Activated T-helper 2 cell treated with anti-CD3 and anti-CD28 coated beads, Interferon-gamma antibody, Interleukin-2, Interleukin-4, amounts not matched to agents 10 μg/mL and 5 μg/mL and 100 μg/mL, durations not matched to agents 14 hours and 24 hours and 36 hours (primary cell): ENCODE results near the gene STIP1. TPM values are rescaled to one million over a fixed set of nuclear protein-coding genes. Genes with fewer than 3 reads are reported as not detected.

ENCODE experiments used
- DNase-seq: peaks from one replicate; pipeline ENCODE4 v3.0.0; 2021; ENCODE audit warnings: low spot score
- H3K27ac Mint-ChIP-seq: one replicate; pipeline ENCODE4 v1.8.0; 2021; ENCODE audit warnings: mixed read lengths
- H3K27me3 Mint-ChIP-seq: one replicate; pipeline ENCODE4 v1.8.0; 2021; ENCODE audit warnings: low read depth, mixed read lengths
- H3K36me3 Mint-ChIP-seq: one replicate; pipeline ENCODE4 v1.8.0; 2021; ENCODE audit warnings: low read depth, mixed read lengths
- H3K4me1 Mint-ChIP-seq: one replicate; pipeline ENCODE4 v1.8.0; 2021; ENCODE audit warnings: low read depth, mixed read lengths
- H3K4me3 Mint-ChIP-seq: one replicate; pipeline ENCODE4 v1.8.0; 2021; ENCODE audit warnings: low read depth, mild to moderate bottlenecking, moderate library complexity, mixed read lengths
- H3K9me3 Mint-ChIP-seq: one replicate; pipeline ENCODE4 v1.8.0; 2021; ENCODE audit warnings: mixed read lengths
- intact Hi-C: fragments of 100-400 bp; cut with micrococcal nuclease; formaldehyde crosslinking; loops from one replicate; pipeline ENCODE4 v1.15.1; 2023
- total RNA-seq: library from RNA; stranded (reverse); gene quantifications from 2 replicates; pipeline ENCODE4 v1.2.3, GENCODE V29; 2022

Gene STIP1
- 480 and 484 TPM in 2 replicates for total RNA-seq

- Mint-ChIP-seq H3K27me3 (no peaks in the 10 kb centered on the region), H3K4me1 (peaks cover 33% of the 10 kb centered on the region), H3K9me3 (no peaks in the 10 kb centered on the region), H3K4me3 (peak within 1 kb of the TSS; percentile 94), H3K27ac (peak within 1 kb of the TSS; percentile 98), H3K36me3 (peaks cover 34% of the 10 kb centered on the region)
- DNase-seq: peak; percentile 99
- intact Hi-C loops: loop anchor here (1.0 to 5.0 kb wide), 5 partner anchors 19 to 119 kb away; partner anchors contain the start of genes ESRRA, FKBP2, MACROD1 and NUDT22
Observed at GRCh38 chr11:64185693-64186491, at the start of gene STIP1. TSS of gene STIP1 (plus strand) at chr11:64186171. CDS start at chr11:64186262, 91 bp downstream.

DNA sequence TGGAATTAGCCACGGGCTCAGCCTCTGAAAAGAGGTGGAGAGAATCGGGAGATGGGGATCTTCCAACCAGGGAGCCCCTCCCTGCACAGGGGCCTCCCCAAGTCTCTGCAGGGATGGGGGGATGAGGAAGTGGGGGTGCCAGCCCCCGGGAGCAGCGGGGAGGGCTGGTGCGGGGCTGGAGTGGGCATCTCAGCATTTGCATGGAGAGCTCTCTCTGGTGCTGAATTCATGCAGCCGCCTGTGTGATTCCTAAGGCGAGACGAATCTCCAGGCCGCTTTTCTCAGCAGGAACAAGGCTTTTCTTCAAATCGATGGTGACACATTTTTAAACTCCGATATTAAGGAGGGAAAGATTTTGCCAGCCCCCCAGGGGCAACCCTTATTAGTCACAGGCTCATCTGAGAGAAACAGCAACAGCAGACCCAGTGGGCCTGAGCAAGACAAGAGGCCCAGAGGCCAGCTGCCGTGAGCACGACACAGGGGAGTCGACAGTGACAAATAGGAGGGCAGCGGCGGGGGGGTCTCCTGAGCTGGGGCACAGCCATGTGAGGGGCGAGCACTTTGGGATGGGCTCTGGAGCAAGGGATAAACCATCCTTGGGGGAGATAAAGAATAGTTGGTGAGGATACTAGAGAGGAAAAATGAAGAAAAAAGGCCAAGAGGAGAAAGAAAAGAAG, 49.1 kb upstream of the STIP1 start:
- intact Hi-C loops: no loop called here
- Mint-ChIP-seq H3K4me1 (no peaks in the 10 kb centered on the region), H3K4me3 (no peak overlapping the region), H3K27ac (no peak overlapping the region), H3K36me3 (no peaks in the 10 kb centered on the region), H3K9me3 (no peaks in the 10 kb centered on the region), H3K27me3 (no peaks in the 10 kb centered on the region)
- no peak for DNase-seq

GRCh38 chr11:64138398-64138797, 47.6 kb upstream of the STIP1 start:
- Mint-ChIP-seq H3K27me3 (no peaks in the 10 kb centered on the region), H3K4me1 (no peaks in the 10 kb centered on the region), H3K4me3 (no peak overlapping the region), H3K27ac (no peak overlapping the region), H3K9me3 (no peaks in the 10 kb centered on the region), H3K36me3 (no peaks in the 10 kb centered on the region)
- intact Hi-C loops: no loop called here
- DNase-seq: no peak

- Mint-ChIP-seq H3K36me3 (no peaks in the 10 kb centered on the region), H3K4me1 (peaks cover 5% of the 10 kb centered on the region), H3K4me3 (no peak overlapping the region), H3K9me3 (no peaks in the 10 kb centered on the region), H3K27me3 (no peaks in the 10 kb centered on the region), H3K27ac (no peak overlapping the region)
- DNase-seq: no peak
- intact Hi-C loops: no loop called here
Observed at GRCh38 chr11:64139049-64139448, 46.9 kb upstream of the STIP1 start.

DNA sequence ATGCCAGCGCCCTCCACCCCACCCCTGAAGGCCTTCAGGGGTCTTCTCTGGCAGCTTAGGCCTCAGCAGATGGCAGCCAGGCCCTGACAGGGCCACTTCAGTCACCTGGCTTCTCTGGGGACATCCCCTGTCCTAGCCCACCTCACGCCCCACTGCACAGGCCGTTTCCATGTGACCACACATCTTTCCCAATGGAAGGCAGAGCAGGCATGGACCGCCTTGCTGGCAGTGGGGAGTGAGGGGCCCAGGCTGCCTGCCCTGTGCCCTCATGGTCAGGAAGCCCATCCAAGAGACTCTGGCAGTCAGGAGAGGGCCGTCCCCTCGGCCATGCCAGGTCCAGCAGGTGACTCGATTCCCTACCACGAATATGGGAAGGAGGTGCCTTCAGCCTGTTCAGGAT, 45.9 kb upstream of the STIP1 start:
- H3K9me3 Mint-ChIP-seq: no peaks in the 10 kb centered on the region
- no peaks in the 10 kb centered on the region for H3K27me3 Mint-ChIP-seq
- no peak overlapping the region for H3K27ac Mint-ChIP-seq
- intact Hi-C loops: no loop called here
- H3K4me3 Mint-ChIP-seq: no peak overlapping the region
- no peak for DNase-seq
- no peaks in the 10 kb centered on the region for H3K36me3 Mint-ChIP-seq
- H3K4me1 Mint-ChIP-seq: peaks cover 6% of the 10 kb centered on the region

DNA sequence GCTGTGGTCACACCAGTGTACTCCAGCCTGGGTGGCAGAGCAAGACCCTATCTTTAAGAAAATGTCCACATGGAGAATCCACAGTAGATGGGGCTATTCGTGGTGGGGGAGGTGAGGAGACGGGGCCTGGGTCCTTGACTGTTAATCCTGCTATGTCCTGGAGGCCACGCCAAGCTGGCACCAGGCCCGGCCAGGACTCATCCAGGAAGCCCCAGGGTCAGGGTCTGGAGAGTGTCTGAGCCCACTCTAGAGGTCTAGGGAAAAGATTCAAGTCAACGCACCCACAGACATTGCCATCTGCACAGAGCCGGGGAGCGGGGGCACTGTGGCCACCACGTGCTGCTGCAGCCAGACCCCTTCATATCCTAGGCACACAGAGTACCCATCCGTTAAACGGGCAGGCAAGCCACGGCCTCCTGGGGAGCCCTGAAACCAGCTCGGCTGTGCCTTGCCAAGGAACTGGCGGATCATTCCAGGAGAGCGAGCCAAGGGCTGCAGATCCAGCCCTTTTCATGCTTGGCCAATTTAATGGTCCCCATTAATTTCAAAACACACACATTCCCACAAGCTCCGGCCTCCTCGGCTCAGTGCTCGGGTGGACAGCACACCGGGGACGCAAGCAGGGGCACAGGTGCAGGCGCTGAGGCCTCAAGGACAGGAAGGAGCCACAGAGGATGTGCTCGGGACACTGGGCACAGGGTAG, 44.7 kb upstream of the STIP1 start:
- Mint-ChIP-seq H3K4me1 (peaks cover 6% of the 10 kb centered on the region), H3K36me3 (no peaks in the 10 kb centered on the region), H3K4me3 (no peak overlapping the region), H3K27me3 (no peaks in the 10 kb centered on the region), H3K9me3 (no peaks in the 10 kb centered on the region), H3K27ac (no peak overlapping the region)
- DNase-seq: no peak
- intact Hi-C loops: no loop called here

DNA sequence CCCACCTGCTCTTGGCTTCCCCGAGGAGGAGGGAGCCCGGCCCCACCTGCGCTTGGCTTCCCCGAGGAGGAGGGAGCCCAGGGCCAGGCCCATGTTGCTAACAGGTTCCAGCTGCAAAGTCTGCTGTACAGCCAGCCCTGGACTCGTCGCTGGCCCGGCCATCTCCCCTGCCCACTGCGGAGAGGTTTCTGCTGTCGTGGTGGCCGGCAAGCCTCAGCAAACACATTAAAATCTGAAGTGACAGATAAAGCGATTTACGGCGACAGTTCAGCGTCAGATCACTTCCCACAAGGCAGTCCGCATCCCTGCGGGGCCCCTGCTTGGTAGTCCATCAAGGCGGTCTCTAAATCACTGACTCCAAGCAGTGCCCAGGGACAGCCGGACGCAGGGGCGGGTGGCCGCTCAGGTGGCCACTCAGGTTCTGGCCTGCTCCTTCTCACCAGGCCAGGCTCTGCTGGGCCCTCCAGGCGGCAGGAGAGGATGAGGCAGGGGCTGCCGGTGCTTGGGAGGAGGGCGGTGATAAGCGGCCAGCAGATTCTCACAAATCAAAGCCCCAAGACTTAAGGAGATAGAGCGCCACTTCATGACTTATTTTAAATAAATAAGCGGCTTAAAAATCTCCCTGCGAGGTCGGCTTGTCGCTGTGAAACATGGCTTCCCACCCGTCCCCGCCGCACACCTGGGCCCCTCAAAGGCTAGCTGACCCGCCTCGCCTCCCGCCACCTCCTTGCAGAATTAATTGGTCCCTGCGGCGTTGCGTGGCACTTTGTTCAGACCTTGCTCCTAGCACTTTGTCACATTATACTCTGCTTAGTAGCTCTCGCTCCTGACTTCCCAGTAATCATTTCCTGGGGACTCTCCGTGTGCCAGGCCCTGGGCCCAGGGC, 41.1 kb upstream of the STIP1 start:
- Mint-ChIP-seq H3K9me3 (no peaks in the 10 kb centered on the region), H3K36me3 (no peaks in the 10 kb centered on the region), H3K4me1 (peaks cover 11% of the 10 kb centered on the region), H3K4me3 (no peak overlapping the region), H3K27ac (no peak overlapping the region), H3K27me3 (no peaks in the 10 kb centered on the region)
- DNase-seq: no peak
- intact Hi-C loops: loop anchor here (5.0 kb wide), 1 partner anchor 378 kb away; the partner anchor contains the start of gene ZFTA

GRCh38 chr11:64146036-64146955, 39.7 kb upstream of the STIP1 start:
- Mint-ChIP-seq H3K9me3 (no peaks in the 10 kb centered on the region), H3K27me3 (no peaks in the 10 kb centered on the region), H3K27ac (no peak overlapping the region)

GRCh38 chr11:64148226-64148916, 37.6 kb upstream of the STIP1 start:
- H3K27ac Mint-ChIP-seq: no peak overlapping the region
- H3K9me3 Mint-ChIP-seq: no peaks in the 10 kb centered on the region
- peak; percentile 44 for DNase-seq
- intact Hi-C loops: loop anchor here (1.0 to 5.0 kb wide), 3 partner anchors 148 to 381 kb away; partner anchors contain the start of genes MARK2 and ZFTA
- peaks cover 13% of the 10 kb centered on the region for H3K4me1 Mint-ChIP-seq
- H3K27me3 Mint-ChIP-seq: no peaks in the 10 kb centered on the region
- H3K36me3 Mint-ChIP-seq: no peaks in the 10 kb centered on the region
- H3K4me3 Mint-ChIP-seq: no peak overlapping the region

More at GRCh38 chr11:64146036-64146955, 39.7 kb upstream of the STIP1 start:
- peaks cover 11% of the 10 kb centered on the region for H3K4me1 Mint-ChIP-seq
- no peaks in the 10 kb centered on the region for H3K36me3 Mint-ChIP-seq
- intact Hi-C loops: loop anchor here (5.0 kb wide), 1 partner anchor 379 kb away; the partner anchor contains the start of gene ZFTA
- peak; percentile 58 for DNase-seq
- no peak overlapping the region for H3K4me3 Mint-ChIP-seq

- Mint-ChIP-seq H3K4me3 (no peak overlapping the region), H3K27me3 (no peaks in the 10 kb centered on the region), H3K27ac (no peak overlapping the region), H3K36me3 (no peaks in the 10 kb centered on the region), H3K4me1 (peaks cover 8% of the 10 kb centered on the region), H3K9me3 (no peaks in the 10 kb centered on the region)
- intact Hi-C loops: loop anchor here (1.0 to 5.0 kb wide), 3 partner anchors 149 to 382 kb away; partner anchors contain the start of genes MARK2 and ZFTA
- DNase-seq: no peak
Observed at GRCh38 chr11:64148917-64149617, 36.9 kb upstream of the STIP1 start.
